HK-2 (cell line): Measurements from ENCODE around the gene SEMA3A.

Experiments used
- DNase-seq: peaks from one replicate; pipeline ENCODE4 v3.0.0-alpha.2; 2018; ENCODE audit not compliant: unreplicated experiment

SEMA3A gene

GRCh38 chr7:84111842-84112241, 82.7 kb downstream of the SEMA3A start:
- no peak for DNase-seq

DNA sequence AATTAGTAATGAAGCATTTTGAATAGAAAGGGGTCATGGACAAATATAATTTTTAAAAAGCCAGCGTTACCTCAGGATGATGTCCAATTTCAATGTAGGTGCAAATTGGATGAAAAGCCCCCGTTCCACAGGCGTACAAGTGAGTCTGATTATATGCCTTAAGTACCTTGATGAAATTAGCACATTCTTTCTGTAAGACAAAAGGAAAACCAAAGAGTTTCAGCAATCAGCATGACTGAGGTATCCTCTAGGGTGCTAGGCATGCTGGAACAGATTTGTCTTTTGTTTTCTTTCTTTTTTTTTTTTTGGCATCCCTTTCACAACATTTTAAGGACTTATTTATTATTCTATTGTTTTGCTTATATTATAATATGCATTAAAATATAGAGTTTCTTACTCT, 84.2 kb downstream of the SEMA3A start:
- no peak for DNase-seq

DNA sequence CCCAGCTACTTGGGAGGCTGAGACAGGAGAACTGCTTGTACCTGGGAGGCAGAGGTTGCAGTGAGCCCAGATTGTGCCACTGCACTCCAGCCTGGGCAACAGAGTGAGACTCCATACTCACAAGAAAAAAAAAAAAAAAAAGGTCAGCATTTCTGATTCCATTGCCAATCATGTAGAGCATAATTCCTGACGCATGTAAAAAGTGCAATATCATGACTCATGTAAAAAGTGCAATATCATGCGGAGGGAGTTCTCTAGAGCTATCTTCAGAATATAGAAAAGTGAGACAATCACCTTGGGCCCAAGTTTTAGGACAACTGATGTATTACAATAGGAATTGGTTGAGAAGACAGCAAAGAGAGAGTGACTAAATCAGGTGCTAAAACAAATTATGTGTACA, 85.8 kb downstream of the SEMA3A start:
- no peak for DNase-seq

- no peak for DNase-seq
Observed at GRCh38 chr7:84108119-84108518, 86.5 kb downstream of the SEMA3A start.

DNA sequence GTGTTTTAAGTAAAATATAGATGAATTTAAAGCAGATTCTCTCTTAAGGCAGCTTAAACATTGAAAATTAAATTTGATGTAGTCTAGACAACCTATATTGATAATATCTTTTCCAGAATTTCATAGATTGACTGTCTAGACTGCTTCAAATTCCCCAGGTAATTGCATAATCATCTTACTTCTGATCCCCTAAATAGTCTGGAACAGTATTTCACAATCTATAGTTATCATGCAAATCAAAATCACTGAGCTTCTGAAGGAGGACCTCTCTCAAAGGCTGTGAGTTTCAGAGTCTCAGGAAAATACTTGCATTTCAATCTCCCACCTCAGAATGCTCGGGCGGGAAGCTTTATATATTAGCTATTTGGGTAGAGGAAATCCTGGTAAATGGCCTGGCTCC, 87.3 kb downstream of the SEMA3A start:
- DNase-seq: no peak

- DNase-seq: no peak
Observed at GRCh38 chr7:84106291-84106690, 88.3 kb downstream of the SEMA3A start.

- DNase-seq: no peak
Observed at GRCh38 chr7:84105586-84105985, 89.0 kb downstream of the SEMA3A start.

GRCh38 chr7:84104826-84105225, 89.8 kb downstream of the SEMA3A start:
- no peak for DNase-seq

GRCh38 chr7:84102213-84102612, 92.4 kb downstream of the SEMA3A start:
- no peak for DNase-seq

DNA sequence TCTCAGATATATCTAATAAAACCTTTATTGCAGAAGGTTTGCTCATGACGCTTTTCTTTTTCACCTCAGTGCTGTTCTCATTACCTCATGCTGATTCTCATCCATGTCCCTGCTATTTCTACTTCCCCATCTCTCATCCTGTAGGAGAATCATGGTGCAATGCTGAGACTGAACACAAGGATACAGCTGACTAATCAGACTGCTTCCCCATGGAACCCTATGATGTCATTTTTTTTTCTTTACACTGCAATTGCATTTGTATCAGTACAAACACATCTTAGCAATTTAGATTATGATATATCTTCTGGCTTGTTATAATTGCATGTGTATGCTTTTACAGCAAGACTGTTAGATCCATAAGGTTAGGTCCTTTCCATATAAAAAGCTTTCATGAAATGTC, 93.7 kb downstream of the SEMA3A start:
- DNase-seq: no peak

- no peak for DNase-seq
Observed at GRCh38 chr7:84095971-84096370, 98.6 kb downstream of the SEMA3A start.

DNA sequence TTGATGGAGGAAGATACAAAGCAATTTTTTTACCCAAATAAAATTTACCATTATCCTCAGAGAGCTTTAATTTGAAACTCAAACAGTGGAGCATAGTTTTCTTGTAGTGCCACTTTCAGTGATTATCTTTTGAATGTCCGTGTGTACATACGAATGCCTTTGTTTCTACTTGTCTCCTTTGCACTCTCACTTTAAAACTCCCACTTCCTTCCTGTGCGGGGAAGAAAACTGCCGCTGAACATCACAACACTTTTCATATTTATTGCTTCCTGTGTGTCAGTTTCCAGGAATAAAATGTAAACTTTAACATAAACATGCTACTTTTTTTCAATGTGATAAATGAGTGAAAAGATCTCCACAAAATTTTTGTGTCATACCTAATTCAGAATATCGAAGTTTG, 102.4 kb downstream of the SEMA3A start:
- DNase-seq: no peak

- no peak for DNase-seq
Observed at GRCh38 chr7:84091318-84091717, 103.3 kb downstream of the SEMA3A start.

GRCh38 chr7:84088802-84089201, 105.8 kb downstream of the SEMA3A start:
- DNase-seq: no peak

DNA sequence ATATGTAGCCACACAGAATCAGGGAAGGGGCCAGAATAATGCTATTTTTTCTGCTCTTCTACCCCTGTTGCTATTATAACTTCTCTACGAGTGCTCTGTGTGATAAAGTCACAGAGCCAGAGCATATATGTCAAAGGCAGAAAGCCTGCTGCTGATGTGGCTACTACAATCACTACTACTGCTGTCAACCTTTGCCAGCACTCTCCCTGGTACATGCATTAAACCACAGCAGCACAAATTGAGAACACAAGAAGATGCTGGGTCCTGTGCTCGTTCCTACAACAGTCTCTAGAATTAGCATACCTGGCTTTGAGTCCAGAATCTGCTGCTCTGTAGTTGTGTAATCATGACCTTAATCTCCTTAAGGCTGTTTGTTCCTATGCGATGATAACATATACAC, 108.6 kb downstream of the SEMA3A start:
- no peak for DNase-seq

DNA sequence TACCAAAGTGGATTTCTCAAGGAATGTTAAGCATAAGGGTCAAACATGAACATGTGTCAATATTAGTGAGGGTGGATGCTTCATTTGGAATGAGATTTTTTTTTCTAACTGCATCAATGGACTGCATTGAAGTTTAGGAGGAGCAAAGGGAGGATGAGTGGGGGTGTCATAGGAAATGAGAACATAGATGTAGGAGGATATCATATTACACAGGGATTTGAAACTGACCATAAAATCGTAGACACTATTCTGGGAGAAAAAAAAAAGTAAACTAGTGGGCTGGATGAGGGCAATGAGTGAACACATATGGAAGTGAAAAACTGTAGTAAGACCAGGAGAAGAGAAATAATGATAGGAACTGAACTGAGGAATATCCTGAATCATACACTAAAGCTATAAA, 109.4 kb downstream of the SEMA3A start:
- DNase-seq: no peak

- no peak for DNase-seq
Observed at GRCh38 chr7:84083846-84084245, 110.7 kb downstream of the SEMA3A start.

DNA sequence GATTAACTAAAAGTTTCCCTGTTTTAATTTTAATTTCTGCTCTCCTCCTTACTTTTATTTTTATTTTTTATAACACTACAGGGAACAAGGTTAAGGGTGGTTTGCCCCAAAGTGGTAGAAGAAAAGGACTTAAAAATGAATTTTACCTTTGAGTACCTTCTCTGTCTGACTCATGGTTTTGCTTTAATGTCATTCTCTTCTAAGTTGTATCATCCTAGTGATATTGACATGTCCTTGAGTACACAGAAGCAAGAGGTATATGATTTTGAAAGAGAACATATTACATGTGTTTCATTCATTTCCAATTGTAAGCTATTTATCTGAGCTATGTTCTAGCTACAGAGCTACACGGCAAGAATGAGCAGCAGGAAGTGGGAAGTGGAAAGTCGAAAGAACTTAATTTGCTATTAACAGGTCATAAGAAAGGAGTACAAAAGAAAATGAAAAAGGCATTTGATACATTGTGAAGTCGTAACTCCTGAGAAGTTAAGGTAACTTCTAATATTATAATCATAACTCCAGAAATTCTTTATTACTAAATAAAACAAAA, 112.5 kb downstream of the SEMA3A start:
- DNase-seq: no peak

DNA sequence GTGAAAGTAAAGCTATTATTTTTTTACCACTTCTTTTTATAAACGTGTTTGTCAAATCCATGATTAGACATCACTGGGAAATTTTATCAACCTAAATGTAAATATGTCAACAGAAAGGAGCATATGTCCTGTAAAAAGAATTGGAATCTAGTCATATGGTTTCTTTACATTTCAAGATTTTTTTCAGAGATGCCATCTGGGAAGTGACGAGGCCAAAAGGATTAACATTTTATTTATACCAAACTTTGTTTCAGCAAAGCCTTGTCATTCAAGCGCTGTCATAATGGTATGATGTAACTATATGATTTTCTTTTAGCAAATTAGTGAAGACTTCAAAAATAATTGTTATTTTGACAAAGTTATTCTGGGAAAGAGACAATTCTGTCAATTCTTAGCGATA, 117.3 kb downstream of the SEMA3A start:
- no peak for DNase-seq

GRCh38 chr7:84076219-84076618, 118.4 kb downstream of the SEMA3A start:
- no peak for DNase-seq

DNA sequence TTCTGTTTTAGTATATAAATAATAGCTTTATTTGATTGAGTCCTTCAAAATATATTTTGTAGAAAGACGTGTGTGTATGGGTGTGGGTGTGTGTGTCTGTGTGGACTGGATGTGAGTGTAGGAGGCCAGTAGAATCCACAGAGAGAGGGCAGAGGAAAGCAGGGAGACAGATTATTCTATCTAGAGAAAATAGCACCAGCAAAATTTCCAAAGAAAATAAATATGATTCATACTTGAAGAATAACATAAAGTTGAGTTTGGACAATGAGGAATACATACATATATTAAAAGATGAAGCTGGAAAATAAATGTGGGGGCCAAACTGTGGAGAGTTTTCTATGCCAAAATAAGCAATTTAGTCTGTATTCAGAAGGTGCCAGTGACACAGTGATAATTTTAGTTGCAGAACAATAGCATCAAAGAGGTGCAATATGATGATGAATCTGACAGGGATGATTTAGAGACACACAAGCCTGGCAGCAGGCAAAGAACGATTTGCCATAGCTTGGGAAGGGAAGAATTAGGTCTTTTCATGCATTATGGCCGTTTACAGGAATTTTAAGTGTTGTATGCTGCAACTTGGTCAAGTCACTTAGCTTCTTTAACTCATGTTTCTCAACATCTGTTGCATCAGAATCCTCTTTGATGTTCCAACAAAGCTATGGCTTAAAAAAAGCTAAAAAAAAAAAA, 121.3 kb downstream of the SEMA3A start:
- no peak for DNase-seq

DNA sequence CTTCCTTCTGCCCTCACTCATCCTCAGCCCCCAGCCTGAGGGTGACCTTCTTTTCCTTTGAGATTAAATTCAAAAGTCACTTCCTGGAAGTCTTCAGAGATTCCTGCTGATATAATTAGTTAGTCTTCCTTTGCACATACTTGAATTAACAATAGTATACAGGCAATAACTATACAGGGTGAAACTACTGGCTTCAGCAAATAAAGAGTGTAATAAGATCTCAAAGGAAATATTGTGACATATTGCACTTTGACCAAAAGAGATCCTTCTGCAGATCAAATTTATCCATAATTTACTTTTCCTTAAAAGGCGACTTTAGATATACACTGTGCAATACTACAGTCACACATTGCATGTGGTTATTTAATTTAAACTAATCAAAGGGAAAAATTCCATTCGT, 123.8 kb downstream of the SEMA3A start:
- no peak for DNase-seq

DNA sequence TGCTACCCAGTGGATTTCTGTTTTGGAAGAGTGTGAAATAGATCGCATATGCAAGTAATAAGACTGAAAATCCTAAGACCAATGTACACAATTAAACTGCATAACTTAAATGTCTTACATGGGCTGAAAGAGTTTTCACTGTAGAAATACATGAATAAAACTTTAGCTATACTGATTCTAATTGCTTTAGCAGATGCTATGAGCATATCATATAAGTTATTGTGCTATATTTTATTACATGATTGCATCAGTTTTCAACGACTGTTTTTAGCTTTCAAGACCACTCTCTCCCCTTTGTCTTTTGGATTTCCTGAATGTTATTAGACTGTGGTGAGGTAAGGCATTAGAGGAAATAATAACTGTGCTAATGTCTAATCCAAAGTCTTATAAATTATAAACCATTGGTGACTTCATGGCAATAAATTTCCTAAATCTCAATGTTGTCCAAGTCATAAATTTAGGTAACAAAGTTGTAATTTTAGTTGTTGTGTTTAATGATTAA, 124.5 kb downstream of the SEMA3A start:
- DNase-seq: no peak

GRCh38 chr7:84069033-84069432, 125.6 kb downstream of the SEMA3A start:
- no peak for DNase-seq
